Sciatic nerve (tissue), 2 donors: ENCODE results near the gene USP34. TPM values are rescaled to one million over a fixed set of nuclear protein-coding genes. Genes with fewer than 3 reads are reported as not detected.
"Not testable (repeated sequence)": the region's sequence is repeated elsewhere in the genome, so short reads cannot be mapped to it uniquely, and the experiment has no call there.

Source experiments
- ATAC-seq: fragments of 200-7000 bp; cut with Tn5 transposase; one replicate; pipeline ENCODE4 v1.9.1; 2020; ENCODE audit warnings: mild to moderate bottlenecking, moderate library complexity
- DNase-seq: peaks from one replicate; pipeline ENCODE4 v3.0.0-alpha.2; 2020; ENCODE audit warnings: low spot score
- intact Hi-C: fragments of 100-400 bp; cut with DNase I; formaldehyde crosslinking; loops from one replicate; pipeline ENCODE4 v1.14.2; 2022
- total RNA-seq: library from RNA; stranded (reverse); fragmentation: NEBNext Ultra II Directional; extraction: Animal tissue kit (Norgen Biotek cat#: 25700); gene quantifications from one replicate; pipeline ENCODE4 v1.2.1, GENCODE V29; 2021
- donor health status: DM: no; HTN: no; CAD: no.
- donor health status: DM: no; HTN: no; CAD: no.

The USP34 gene
- total RNA-seq, 1 donor from 2014 or later: 154 TPM

- ATAC-seq, DNase-seq, intact Hi-C loops: not testable (repeated sequence)
Observed at GRCh38 chr2:61468231-61468630, 2.7 kb downstream of the USP34 start.

DNA sequence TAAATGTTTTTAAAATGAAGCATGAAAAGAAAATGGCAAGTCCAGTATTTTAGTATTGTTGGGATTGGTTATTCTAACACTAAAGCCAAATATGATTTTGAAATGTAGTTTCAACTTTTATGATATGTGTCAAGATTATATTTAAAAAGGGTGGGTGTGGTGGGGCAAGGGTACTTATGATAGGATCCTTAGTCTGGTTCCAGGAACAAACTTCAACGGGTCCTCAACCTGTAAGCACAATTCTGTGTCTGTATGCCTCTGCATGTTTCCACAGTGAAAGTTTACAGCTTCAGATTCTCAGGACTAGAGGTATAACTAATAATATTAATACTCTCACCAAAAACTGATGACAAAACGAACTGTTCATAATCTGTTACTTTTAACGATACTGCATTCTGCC lies 5.8 kb downstream of the USP34 start:
- DNase-seq (no peak), ATAC-seq (no peak)
- intact Hi-C loops: no loop called here

DNA sequence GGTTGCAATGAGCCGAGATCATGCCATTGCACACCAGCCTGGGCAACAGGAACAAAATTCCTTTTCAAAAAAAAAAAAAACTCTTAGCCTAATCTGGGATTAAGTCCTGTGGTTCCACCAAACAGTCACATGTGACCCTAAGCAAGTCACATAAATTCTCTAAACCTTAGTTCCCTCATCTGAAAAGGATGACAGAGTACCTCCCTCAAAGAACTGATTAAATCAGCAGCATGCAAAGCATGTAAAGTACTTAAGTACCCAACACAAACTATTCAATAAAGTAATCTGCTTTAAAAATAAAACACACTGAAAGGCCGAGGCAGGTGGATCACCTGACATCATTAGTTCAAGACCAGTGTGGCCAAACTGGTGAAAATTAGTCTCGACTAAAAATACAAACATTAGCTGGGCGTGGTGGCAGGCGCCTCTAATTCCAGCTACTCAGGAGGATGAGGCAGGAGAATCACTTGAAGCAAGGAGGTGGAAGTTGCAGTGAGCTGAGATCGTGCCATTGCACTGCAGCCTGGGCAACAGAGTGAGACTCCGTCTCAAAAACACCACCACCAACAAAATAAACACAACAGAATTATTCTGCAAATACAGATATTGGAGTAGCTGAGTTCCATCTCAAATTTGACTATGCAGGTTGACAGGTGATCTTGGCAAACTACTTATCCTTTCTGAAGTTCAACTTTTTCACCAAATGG lies 7.0 kb downstream of the USP34 start:
- no peak for ATAC-seq
- intact Hi-C loops: no loop called here
- no peak for DNase-seq

DNA sequence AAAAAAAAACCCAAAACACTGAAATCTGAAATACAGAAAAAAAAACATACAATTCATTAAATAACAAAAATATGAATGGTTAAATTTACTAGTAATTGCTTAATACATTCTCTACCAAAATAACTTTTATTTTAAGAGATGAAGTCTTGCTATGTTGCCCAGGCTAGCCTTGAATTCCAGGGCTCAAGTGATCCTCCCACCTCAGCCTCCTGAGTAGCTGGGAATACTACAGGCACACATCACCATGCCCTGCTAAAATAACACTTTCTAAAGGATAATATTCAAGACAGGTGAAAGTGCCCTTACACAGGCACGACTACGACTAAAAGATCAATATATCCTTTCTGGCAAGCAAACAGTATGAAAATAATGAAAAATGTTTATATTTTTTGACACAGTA lies 9.5 kb downstream of the USP34 start:
- DNase-seq: no peak

GRCh38 chr2:61460163-61460562 lies 10.7 kb downstream of the USP34 start:
- ATAC-seq (no peak), DNase-seq (no peak)
- intact Hi-C loops: no loop called here

More for the DNA sequence above, 9.5 kb downstream of the USP34 start:
- intact Hi-C loops: no loop called here
- ATAC-seq: no peak

GRCh38 chr2:61456746-61457420 lies 14.0 kb downstream of the USP34 start:
- DNase-seq (peak; percentile 15), ATAC-seq (no peak)
- intact Hi-C loops: no loop called here

DNA sequence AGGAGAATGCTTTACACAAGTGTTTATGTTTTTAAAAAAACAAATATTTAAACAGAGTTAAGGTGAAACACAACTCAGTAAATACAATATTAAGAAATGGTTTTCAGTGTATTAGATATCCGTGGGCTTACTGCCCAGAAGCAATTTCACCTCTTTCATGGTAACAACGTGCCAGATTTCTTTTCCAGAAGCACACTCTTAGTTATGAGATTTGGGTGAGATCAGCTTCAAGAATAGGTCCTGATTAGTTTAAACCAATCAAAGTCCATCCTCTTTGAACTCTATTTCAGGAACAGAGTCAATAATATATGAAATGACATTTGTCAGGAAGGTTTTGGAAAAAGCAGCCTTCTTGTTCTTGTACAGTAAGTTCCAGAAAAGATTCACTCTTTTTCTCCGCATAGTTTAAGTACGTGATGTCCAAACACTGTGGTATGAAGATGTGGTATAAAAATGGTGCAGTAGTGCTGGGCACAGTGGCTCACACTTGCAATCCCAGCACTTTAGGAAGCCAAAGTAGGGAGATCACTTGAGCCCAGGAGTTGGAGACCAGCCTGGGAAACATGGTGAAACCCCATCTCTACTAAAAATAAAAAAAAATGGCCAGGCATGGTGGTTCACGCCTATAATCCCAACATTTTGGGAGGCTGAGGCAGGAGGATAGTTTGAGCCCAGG lies 14.7 kb downstream of the USP34 start:
- intact Hi-C loops: no loop called here
- no peak for ATAC-seq
- no peak for DNase-seq

GRCh38 chr2:61454972-61455371 lies 15.9 kb downstream of the USP34 start:
- peak; percentile 18 for DNase-seq
- ATAC-seq, intact Hi-C loops: not testable (repeated sequence)

DNA sequence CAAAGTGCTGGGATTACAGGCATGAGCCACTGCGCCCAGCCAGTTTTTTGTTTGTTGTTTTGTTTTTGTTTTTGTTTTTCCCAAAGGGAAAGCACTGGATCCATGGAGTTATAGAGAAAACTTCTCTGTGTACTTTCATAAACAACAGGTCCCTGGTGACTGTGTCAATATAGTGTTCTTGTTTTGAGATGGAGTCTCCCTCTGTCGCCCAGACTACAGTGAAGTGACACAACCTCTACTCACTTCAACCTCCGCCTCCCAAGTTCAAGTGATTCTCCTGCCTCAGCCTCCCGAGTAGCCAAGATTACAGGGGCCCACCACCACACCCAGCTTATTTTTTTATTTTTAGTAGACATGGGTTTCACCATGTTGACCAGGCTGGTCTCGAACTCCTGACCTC lies 16.5 kb downstream of the USP34 start:
- intact Hi-C loops: no loop called here
- DNase-seq (peak; percentile 13), ATAC-seq (no peak)

DNA sequence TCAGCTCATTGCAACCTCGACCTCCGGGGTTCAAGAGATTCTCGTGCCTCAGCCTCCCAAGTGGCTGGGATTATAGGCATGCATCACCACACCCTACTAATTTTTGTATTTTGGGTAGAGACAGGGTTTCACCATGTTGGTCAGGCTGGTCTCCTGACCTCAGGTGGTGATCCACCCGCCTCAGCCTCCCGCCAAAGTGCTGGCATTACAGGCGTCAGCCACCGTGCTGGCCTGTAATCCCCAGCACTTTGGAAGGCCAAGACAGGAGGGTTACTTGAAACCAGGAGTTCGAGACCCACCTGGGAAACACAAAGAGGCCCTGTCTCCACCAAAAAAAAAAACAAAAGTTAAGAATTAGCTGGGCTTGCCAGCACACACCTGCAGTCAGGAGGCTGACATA lies 18.5 kb downstream of the USP34 start:
- intact Hi-C loops: no loop called here
- ATAC-seq (no peak), DNase-seq (no peak)

- DNase-seq (no peak), ATAC-seq (no peak)
- intact Hi-C loops: no loop called here
Observed at GRCh38 chr2:61451178-61451577, 19.7 kb downstream of the USP34 start.

- intact Hi-C loops: no loop called here
- ATAC-seq: no peak
- no peak for DNase-seq
Observed at GRCh38 chr2:61450144-61450543, 20.7 kb downstream of the USP34 start.

DNA sequence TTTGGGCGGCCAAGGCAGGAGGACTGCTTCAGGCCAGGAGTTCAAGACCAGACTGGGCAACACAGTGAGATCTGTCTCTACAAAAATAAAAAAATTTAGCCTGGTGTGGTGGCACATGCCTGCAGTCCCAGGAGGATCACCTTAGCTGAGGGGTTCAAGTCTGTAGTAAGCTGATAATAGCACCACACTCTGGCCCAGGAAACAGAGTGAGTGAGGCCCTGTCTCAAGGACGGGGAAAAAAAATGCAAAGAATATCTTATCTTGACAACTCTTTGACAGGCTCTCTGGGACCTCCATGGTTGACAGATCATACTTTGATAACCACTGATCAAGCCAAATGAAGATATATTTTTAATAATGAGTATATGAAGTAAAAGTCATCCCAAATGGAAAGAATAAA lies 22.7 kb downstream of the USP34 start:
- DNase-seq (no peak), ATAC-seq (no peak)
- intact Hi-C loops: no loop called here

GRCh38 chr2:61446971-61447370 lies 23.9 kb downstream of the USP34 start:
- ATAC-seq, intact Hi-C loops, DNase-seq: not testable (repeated sequence)

DNA sequence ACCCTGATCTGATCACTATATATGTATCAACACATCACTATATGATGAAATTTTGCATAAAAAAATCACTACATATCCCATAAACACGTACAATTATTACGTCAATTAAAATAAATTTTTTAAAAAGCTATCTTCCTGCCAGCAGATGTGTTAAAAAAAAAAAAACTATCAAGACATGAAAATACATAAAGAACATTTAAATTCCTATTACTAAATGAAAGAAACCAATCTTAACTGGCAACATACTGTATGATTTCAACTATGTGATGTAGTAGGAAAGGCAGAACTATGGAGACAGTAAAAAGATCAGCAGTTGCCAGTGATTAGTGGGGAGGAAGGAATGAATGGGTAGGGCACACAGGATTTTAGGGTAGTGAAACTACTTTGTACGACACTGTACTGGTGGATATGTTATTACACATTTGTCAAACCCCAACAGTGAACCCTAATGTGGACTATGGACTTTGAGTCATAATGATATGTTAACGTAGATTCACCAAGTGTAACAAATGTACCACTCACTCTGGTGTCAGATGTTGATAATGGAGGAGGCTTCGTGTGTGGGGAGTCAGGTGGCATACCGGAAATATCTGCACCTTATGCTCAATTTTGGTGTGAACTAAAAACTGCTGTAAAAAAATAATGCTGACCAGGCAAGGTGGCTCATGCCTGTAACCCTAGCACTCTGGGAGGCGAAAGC lies 27.4 kb downstream of the USP34 start:
- ATAC-seq (no peak), DNase-seq (no peak)
- intact Hi-C loops: no loop called here

GRCh38 chr2:61439241-61440002 lies 31.5 kb downstream of the USP34 start:
- intact Hi-C loops: no loop called here
- peak; percentile 44 for ATAC-seq
- DNase-seq: no peak

- intact Hi-C loops: no loop called here
- DNase-seq: no peak
- ATAC-seq: no peak
Observed at GRCh38 chr2:61438670-61439069, 32.2 kb downstream of the USP34 start.

GRCh38 chr2:61437170-61437569 lies 33.7 kb downstream of the USP34 start:
- intact Hi-C loops: no loop called here
- DNase-seq: no peak
- no peak for ATAC-seq

- DNase-seq (no peak), ATAC-seq (no peak)
- intact Hi-C loops: no loop called here
Observed at GRCh38 chr2:61436092-61436491, 34.8 kb downstream of the USP34 start.
